Activated CD8-positive, alpha-beta memory T cell treated with anti-CD3 and anti-CD28 coated beads, Interleukin-2, amount 10 ng/mL, durations not matched to agents 7 days and 5 days (primary cell): ENCODE results near the gene ZYX. TPM values are rescaled to one million over a fixed set of nuclear protein-coding genes. Genes with fewer than 3 reads are reported as not detected.

ENCODE experiments used
- ATAC-seq: fragments of 150-1000 bp; cut with Tn5 transposase; one replicate; pipeline ENCODE4 v1.10.0; 2021; ENCODE audit warnings: moderate library complexity
- CTCF ChIA-PET: fragments of 350-600 bp; sonication (Branson Sonifier 250); formaldehyde crosslinking; loops from one replicate; lab custom pipeline; 2021; ENCODE audit warnings: antibody characterized with exemption; lab: Charles Lee
- DNase-seq: peaks from one replicate; pipeline ENCODE4 v3.0.0-alpha.2; 2020
- H3K27ac Mint-ChIP-seq: one replicate; pipeline ENCODE4 v1.8.0; 2021; ENCODE audit warnings: mild to moderate bottlenecking, mixed read lengths
- H3K27me3 Mint-ChIP-seq: one replicate; pipeline ENCODE4 v1.8.0; 2021; ENCODE audit warnings: mixed read lengths
- H3K36me3 Mint-ChIP-seq: one replicate; pipeline ENCODE4 v1.8.0; 2021; ENCODE audit warnings: mild to moderate bottlenecking, mixed read lengths
- H3K4me1 Mint-ChIP-seq: one replicate; pipeline ENCODE4 v1.8.0; 2021; ENCODE audit warnings: mixed read lengths
- H3K4me3 Mint-ChIP-seq: one replicate; pipeline ENCODE4 v1.8.0; 2021; ENCODE audit warnings: mild to moderate bottlenecking, moderate library complexity, mixed read lengths
- H3K9me3 Mint-ChIP-seq: one replicate; pipeline ENCODE4 v1.8.0; 2022; ENCODE audit warnings: low read depth, mixed read lengths
- total RNA-seq, 2 experiments: library from RNA; stranded (reverse); gene quantifications; one replicate each; pipeline ENCODE4 v1.2.3, GENCODE V29; 2021

ZYX gene
- total RNA-seq = 100 to 1,000 TPM; 173 to 212 TPM

GRCh38 chr7:143380646-143381426, at the start of gene ZYX:
Gene ZYX (plus strand): TSS chr7:143381345. CDS start chr7:143381572, 227 bp downstream.
- H3K4me1 Mint-ChIP-seq = peaks cover 35% of the 10 kb centered on the region
- H3K27ac Mint-ChIP-seq = peak within 1 kb of the TSS; percentile 94
- ATAC-seq (peak; percentile 79), DNase-seq (peak; percentile 95)
- H3K4me3 Mint-ChIP-seq = peak within 1 kb of the TSS; percentile 79
- H3K27me3 Mint-ChIP-seq = no peaks in the 10 kb centered on the region
- CTCF ChIA-PET = interaction anchor here (0.7 to 3.6 kb wide), 30 partner anchors 8 to 853 kb away, joined by 3 to 46 read pairs (median 4); partner anchors contain the start of genes CASP2, EPHA1 and GSTK1
- peaks cover 6% of the 10 kb centered on the region for H3K36me3 Mint-ChIP-seq
- no peaks in the 10 kb centered on the region for H3K9me3 Mint-ChIP-seq

DNA sequence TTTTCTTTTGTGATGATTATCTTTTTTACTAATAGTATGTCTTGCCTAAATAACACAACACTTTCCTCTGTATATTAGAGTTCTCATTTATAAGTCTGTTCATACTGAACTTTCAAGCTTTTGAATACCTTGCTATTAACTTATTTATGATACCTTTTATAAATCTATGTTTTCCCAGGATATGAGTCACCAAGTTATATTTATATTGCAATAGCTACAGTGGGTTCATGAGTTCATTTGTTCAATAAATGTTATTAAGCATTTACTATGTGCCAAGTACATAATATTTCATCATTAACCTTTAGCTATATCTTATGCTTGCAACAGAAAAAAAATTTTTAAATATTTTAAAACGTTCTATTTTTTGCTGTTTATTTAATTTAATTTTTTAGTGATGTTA, 46.9 kb upstream of the ZYX start:
- CTCF ChIA-PET = interaction anchor here (1.2 to 3.3 kb wide), 5 partner anchors 12 to 94 kb away, joined by 3 to 29 read pairs (median 4); no protein-coding TSS in a partner anchor
- DNase-seq = no peak
- Mint-ChIP-seq H3K4me1 (no peaks in the 10 kb centered on the region), H3K27ac (no peak overlapping the region), H3K9me3 (no peaks in the 10 kb centered on the region), H3K36me3 (no peaks in the 10 kb centered on the region), H3K27me3 (peaks cover 36% of the 10 kb centered on the region), H3K4me3 (no peak overlapping the region)
- no peak for ATAC-seq

- Mint-ChIP-seq H3K9me3 (no peaks in the 10 kb centered on the region), H3K27me3 (peaks cover 47% of the 10 kb centered on the region), H3K36me3 (no peaks in the 10 kb centered on the region), H3K4me1 (no peaks in the 10 kb centered on the region), H3K4me3 (no peak overlapping the region), H3K27ac (no peak overlapping the region)
- DNase-seq = no peak
- CTCF ChIA-PET = interaction anchor here (0.6 to 3.3 kb wide), 4 partner anchors 9 to 120 kb away, joined by 3 to 29 read pairs (median 9); no protein-coding TSS in a partner anchor
- ATAC-seq = no peak
Observed at GRCh38 chr7:143337216-143337615, 43.9 kb upstream of the ZYX start.

DNA sequence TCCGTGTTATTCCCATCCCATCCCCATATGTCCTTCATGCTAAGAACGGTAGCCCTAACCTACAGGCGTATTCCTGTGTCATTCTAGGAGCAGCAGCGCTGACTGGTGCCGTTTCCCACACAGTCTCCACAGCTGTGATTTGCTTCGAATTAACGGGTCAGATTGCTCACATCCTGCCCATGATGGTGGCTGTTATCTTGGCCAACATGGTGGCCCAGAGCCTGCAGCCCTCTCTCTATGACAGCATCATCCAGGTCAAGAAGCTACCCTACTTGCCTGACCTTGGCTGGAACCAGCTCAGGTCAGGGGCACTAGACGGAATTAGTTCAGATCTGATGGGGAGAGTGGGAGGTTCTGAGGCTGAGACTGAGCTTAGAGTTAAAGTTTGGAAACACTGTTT, 39.3 kb upstream of the ZYX start:
- H3K27ac Mint-ChIP-seq = no peak overlapping the region
- CTCF ChIA-PET = no interaction called here
- DNase-seq (no peak), ATAC-seq (no peak)
- peaks cover 41% of the 10 kb centered on the region for H3K27me3 Mint-ChIP-seq
- no peaks in the 10 kb centered on the region for H3K36me3 Mint-ChIP-seq
- no peak overlapping the region for H3K4me3 Mint-ChIP-seq
- peaks cover 10% of the 10 kb centered on the region for H3K4me1 Mint-ChIP-seq
- no peaks in the 10 kb centered on the region for H3K9me3 Mint-ChIP-seq

- Mint-ChIP-seq H3K9me3 (no peaks in the 10 kb centered on the region), H3K4me1 (peaks cover 12% of the 10 kb centered on the region), H3K36me3 (no peaks in the 10 kb centered on the region), H3K27me3 (peaks cover 42% of the 10 kb centered on the region), H3K27ac (no peak overlapping the region), H3K4me3 (no peak overlapping the region)
- CTCF ChIA-PET = interaction anchor here (1.6 to 2.6 kb wide), 2 partner anchors 37 to 129 kb away, joined by 3 to 13 read pairs; no protein-coding TSS in a partner anchor
- DNase-seq (no peak), ATAC-seq (no peak)
Observed at GRCh38 chr7:143343596-143343995, 37.5 kb upstream of the ZYX start.

- Mint-ChIP-seq H3K4me3 (peak overlapping the region; percentile 61), H3K27ac (peak overlapping the region; percentile 49), H3K4me1 (peaks cover 12% of the 10 kb centered on the region), H3K36me3 (no peaks in the 10 kb centered on the region), H3K27me3 (peaks cover 34% of the 10 kb centered on the region), H3K9me3 (no peaks in the 10 kb centered on the region)
- CTCF ChIA-PET = interaction anchor here (0.5 to 2.9 kb wide), 35 partner anchors 9 to 130 kb away, joined by 3 to 29 read pairs (median 4); partner anchors contain the start of genes CASP2 and FAM131B
- DNase-seq = peak; percentile 79
- peak; percentile 100 for ATAC-seq
Observed at GRCh38 chr7:143345428-143345900, 35.7 kb upstream of the ZYX start.

- Mint-ChIP-seq H3K27ac (no peak overlapping the region), H3K36me3 (no peaks in the 10 kb centered on the region), H3K9me3 (no peaks in the 10 kb centered on the region), H3K4me1 (peaks cover 12% of the 10 kb centered on the region), H3K4me3 (no peak overlapping the region), H3K27me3 (peaks cover 34% of the 10 kb centered on the region)
- ATAC-seq (no peak), DNase-seq (no peak)
- CTCF ChIA-PET = interaction anchor here (0.5 to 2.9 kb wide), 28 partner anchors 8 to 131 kb away, joined by 3 to 29 read pairs (median 6); partner anchors contain the start of gene CASP2
Observed at GRCh38 chr7:143346018-143346417, 35.1 kb upstream of the ZYX start.

DNA sequence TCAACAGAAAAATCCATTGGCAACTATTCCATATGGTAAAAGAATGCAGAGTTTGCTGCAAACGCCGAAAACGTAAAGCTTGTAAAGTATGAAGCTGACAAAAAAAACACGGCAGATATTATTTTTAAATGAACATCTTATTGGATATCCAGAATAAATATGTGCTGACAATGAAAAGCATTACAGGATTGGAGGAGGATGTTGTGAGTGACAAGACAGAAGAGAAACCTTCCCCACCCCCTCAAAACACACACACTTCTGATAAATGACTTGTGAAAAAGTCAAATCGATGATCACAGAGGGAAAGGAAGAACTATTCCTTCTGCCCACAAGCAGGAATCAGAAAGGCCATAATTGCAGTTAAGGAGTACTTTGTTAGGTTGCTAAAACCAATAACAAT, 33.2 kb upstream of the ZYX start:
- ATAC-seq (no peak), DNase-seq (no peak)
- H3K27ac Mint-ChIP-seq = no peak overlapping the region
- H3K4me1 Mint-ChIP-seq = peaks cover 12% of the 10 kb centered on the region
- CTCF ChIA-PET = interaction anchor here (0.9 to 1.8 kb wide), 2 partner anchors 24 to 133 kb away, joined by 4 read pairs; no protein-coding TSS in a partner anchor
- H3K27me3 Mint-ChIP-seq = peaks cover 34% of the 10 kb centered on the region
- no peaks in the 10 kb centered on the region for H3K36me3 Mint-ChIP-seq
- H3K9me3 Mint-ChIP-seq = no peaks in the 10 kb centered on the region
- no peak overlapping the region for H3K4me3 Mint-ChIP-seq

GRCh38 chr7:143351060-143351459, 30.1 kb upstream of the ZYX start:
- CTCF ChIA-PET = interaction anchor here (0.6 to 1.3 kb wide), 3 partner anchors 24 to 111 kb away, joined by 3 read pairs; no protein-coding TSS in a partner anchor
- Mint-ChIP-seq H3K27me3 (peaks cover 26% of the 10 kb centered on the region), H3K4me1 (peaks cover 3% of the 10 kb centered on the region), H3K36me3 (no peaks in the 10 kb centered on the region), H3K27ac (no peak overlapping the region), H3K4me3 (no peak overlapping the region), H3K9me3 (no peaks in the 10 kb centered on the region)
- no peak for ATAC-seq
- no peak for DNase-seq

DNA sequence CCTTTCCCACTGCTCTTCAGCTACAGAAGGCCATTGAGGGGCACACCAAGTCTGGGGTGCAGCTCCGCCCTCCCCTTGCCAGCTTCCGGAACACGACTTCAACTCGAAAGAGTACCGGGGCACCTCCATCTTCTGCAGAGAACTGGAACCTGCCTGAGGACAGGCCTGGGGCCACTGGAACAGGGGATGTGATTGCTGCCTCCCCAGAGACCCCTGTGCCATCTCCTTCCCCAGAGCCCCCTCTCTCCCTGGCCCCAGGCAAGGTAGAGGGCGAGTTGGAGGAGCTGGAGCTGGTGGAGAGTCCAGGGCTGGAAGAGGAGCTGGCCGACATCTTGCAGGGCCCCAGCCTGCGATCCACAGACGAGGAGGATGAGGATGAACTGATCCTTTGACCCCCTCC, 29.6 kb upstream of the ZYX start:
- no peak for ATAC-seq
- no peak overlapping the region for H3K4me3 Mint-ChIP-seq
- peaks cover 3% of the 10 kb centered on the region for H3K4me1 Mint-ChIP-seq
- DNase-seq = no peak
- no peak overlapping the region for H3K27ac Mint-ChIP-seq
- no peaks in the 10 kb centered on the region for H3K9me3 Mint-ChIP-seq
- CTCF ChIA-PET = interaction anchor here (0.6 to 1.3 kb wide), 3 partner anchors 24 to 111 kb away, joined by 3 read pairs; no protein-coding TSS in a partner anchor
- H3K36me3 Mint-ChIP-seq = no peaks in the 10 kb centered on the region
- peaks cover 23% of the 10 kb centered on the region for H3K27me3 Mint-ChIP-seq

DNA sequence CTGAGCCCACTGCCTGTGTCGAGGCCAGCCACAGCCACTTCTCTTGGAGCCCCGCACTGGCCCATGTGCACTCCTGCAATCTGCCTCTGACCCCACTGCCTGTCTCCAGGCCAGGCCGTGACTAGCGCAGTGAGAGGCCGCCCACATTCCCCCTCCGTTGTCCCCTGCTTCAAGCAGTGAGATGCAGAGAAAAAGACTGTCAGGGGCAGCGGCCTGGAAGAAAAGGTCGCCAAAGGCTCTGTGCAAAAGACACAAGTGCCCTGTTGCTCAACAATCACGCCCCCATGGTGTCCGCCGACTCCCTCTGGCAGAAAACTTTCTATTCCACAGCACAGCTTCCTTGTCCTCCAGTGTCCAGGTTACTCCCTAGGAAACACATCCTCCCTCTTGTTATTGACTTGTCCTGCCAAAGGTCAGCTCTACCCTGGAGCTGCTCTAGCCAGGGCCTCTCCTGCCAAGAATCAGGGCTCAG, 28.6 kb upstream of the ZYX start:
- H3K36me3 Mint-ChIP-seq = no peaks in the 10 kb centered on the region
- CTCF ChIA-PET = no interaction called here
- H3K27me3 Mint-ChIP-seq = peaks cover 16% of the 10 kb centered on the region
- no peak overlapping the region for H3K4me3 Mint-ChIP-seq
- H3K9me3 Mint-ChIP-seq = no peaks in the 10 kb centered on the region
- DNase-seq (no peak), ATAC-seq (no peak)
- H3K27ac Mint-ChIP-seq = no peak overlapping the region
- no peaks in the 10 kb centered on the region for H3K4me1 Mint-ChIP-seq

DNA sequence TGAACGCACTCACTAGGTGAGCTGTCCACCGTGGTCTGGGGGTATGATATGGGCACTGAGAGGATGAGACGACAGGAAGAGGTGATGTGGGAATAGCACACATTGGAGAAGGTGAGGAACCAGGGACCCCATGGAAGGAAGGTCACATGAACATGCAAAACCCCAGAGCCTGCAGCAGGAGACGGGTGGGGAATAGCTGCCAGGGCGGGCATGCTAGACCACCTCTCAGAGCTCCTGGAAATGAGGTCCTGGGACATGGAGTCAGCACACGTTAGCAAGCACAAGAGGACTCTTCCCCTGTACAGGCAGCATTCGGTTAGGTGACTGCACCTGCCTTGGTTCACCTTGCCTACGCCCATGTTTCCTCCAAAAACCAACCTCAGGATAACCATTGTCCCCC, 26.8 kb upstream of the ZYX start:
- Mint-ChIP-seq H3K27me3 (peaks cover under 1% of the 10 kb centered on the region), H3K4me3 (no peak overlapping the region), H3K9me3 (no peaks in the 10 kb centered on the region), H3K27ac (no peak overlapping the region), H3K4me1 (no peaks in the 10 kb centered on the region), H3K36me3 (no peaks in the 10 kb centered on the region)
- no peak for ATAC-seq
- no peak for DNase-seq
- CTCF ChIA-PET = interaction anchor here (0.6 to 1.0 kb wide), 2 partner anchors 9 to 15 kb away, joined by 3 to 4 read pairs; no protein-coding TSS in a partner anchor

- peaks cover 5% of the 10 kb centered on the region for H3K27me3 Mint-ChIP-seq
- no peak overlapping the region for H3K27ac Mint-ChIP-seq
- H3K36me3 Mint-ChIP-seq = no peaks in the 10 kb centered on the region
- ATAC-seq (no peak), DNase-seq (no peak)
- no peaks in the 10 kb centered on the region for H3K4me1 Mint-ChIP-seq
- H3K4me3 Mint-ChIP-seq = no peak overlapping the region
- no peaks in the 10 kb centered on the region for H3K9me3 Mint-ChIP-seq
- CTCF ChIA-PET = interaction anchor here (1.0 to 1.2 kb wide), 3 partner anchors 8 to 114 kb away, joined by 3 to 4 read pairs (median 4); no protein-coding TSS in a partner anchor
Observed at GRCh38 chr7:143354965-143355364, 26.2 kb upstream of the ZYX start.
